Measurements from ENCODE around the gene SOST. TPM values are rescaled to one million over a fixed set of nuclear protein-coding genes. Genes with fewer than 3 reads are reported as not detected.

Gene SOST
- polyA plus RNA-seq, 1 of the 3 experiments (the other 2 are of a cell fraction): not detected

- TF ChIP-seq REST (IDR thresholded peaks at IDR 0.05; ENCODE audit: low read depth, low read length) (no peak), GABPA (IDR thresholded peaks at IDR 0.05; ENCODE audit: low read depth) (no peak)
Observed at GRCh38 chr17:43722870-43723665, 35.5 kb downstream of the SOST start (continued).

- H3K79me2 ChIP-seq (ENCODE audit: insufficient read depth): no peaks in the 10 kb centered on the region
- ChIA-PET POLR2A (no interaction called here), CTCF (interaction anchor here (1.3 to 6.2 kb wide), 3 partner anchors 23 to 38 kb away, joined by 3 to 32 read pairs (median 11); no protein-coding TSS in a partner anchor)
- no peaks in the 10 kb centered on the region for H3K9me2 ChIP-seq
- no peaks in the 10 kb centered on the region for H4K20me1 ChIP-seq (ENCODE audit: insufficient read depth)
- WGBS (ENCODE audit: low lambda C conversion rate): 99% methylated on average over 3 of the region's 3 CpGs
- no peak overlapping the region for H3K4me3 ChIP-seq (ENCODE audit: low read depth in 2 of 2, low read length in 1 of 2)
- H3F3A ChIP-seq (replicated peaks; ENCODE audit: insufficient read depth): peaks cover 10% of the 10 kb centered on the region
- no peaks in the 10 kb centered on the region for H3K27me3 ChIP-seq (ENCODE audit: insufficient read depth)
- DNase-seq: no peak
- H3K9me3 ChIP-seq: no peaks in the 10 kb centered on the region
- no peak overlapping the region for H3K4me2 ChIP-seq
- peaks cover 4 to 5% of the 10 kb centered on the region in 2 experiments; a peak in 2 of 4 replicates for H3K4me1 ChIP-seq (ENCODE audit: control insufficient read depth in 1 of 2, insufficient read depth in 2 of 2, low read depth in 1 of 2, low read length in 1 of 2)
- H2AFZ ChIP-seq (ENCODE audit: low read depth): no peak overlapping the region
- no peak overlapping the region for H3K27ac ChIP-seq (ENCODE audit: low read depth in 2 of 2, low read length in 1 of 2)
- no peak for TF ChIP-seq PBX3 (IDR thresholded peaks at IDR 0.05)
- no peak for TF ChIP-seq REST (IDR thresholded peaks at IDR 0.05; ENCODE audit: low read depth, low read length)
- no peak for TF ChIP-seq SIN3A (IDR thresholded peaks at IDR 0.05; ENCODE audit: borderline replicate concordance, low read depth, low read length)
- no peak for TF ChIP-seq ZBTB33 (IDR thresholded peaks at IDR 0.05; ENCODE audit: borderline replicate concordance, low read depth)
- TF ChIP-seq MXI1 (IDR thresholded peaks at IDR 0.05; ENCODE audit: low read depth, low read length): no peak
- TF ChIP-seq SMC3 (IDR thresholded peaks at IDR 0.05; ENCODE audit: low read depth, low read length): no peak
- TF ChIP-seq CHD2 (IDR thresholded peaks at IDR 0.05; ENCODE audit: low read length, partially characterized antibody): no peak
- no peak for TF ChIP-seq NFIC (IDR thresholded peaks at IDR 0.05; ENCODE audit: borderline replicate concordance)
- TF ChIP-seq FOSL2 (IDR thresholded peaks at IDR 0.05; ENCODE audit: borderline replicate concordance, low read depth): no peak
- TF ChIP-seq NRF1 (IDR thresholded peaks at IDR 0.05; ENCODE audit: low read depth, low read length): no peak
- no peak for TF ChIP-seq GABPA (IDR thresholded peaks at IDR 0.05; ENCODE audit: low read depth)
- TF ChIP-seq MEF2A (IDR thresholded peaks at IDR 0.05; ENCODE audit: borderline replicate concordance, low read depth): no peak
- no peak for TF ChIP-seq USF1 (IDR thresholded peaks at IDR 0.05; ENCODE audit: borderline replicate concordance, low read depth)
- H3K36me3 ChIP-seq (replicated peaks in 1 of 2; ENCODE audit: control insufficient read depth in 1 of 2, insufficient read depth in 2 of 2, low read length in 1 of 2): no peaks in the 10 kb centered on the region
- no peak overlapping the region for H3K9ac ChIP-seq
Observed at GRCh38 chr17:43722269-43722619, 36.3 kb downstream of the SOST start.
